Neural cell (in vitro differentiated cells): Measurements from ENCODE around the gene CXCL16. TPM values are rescaled to one million over a fixed set of nuclear protein-coding genes. Genes with fewer than 3 reads are reported as not detected.
"Not testable (repeated sequence)": the region's sequence is repeated elsewhere in the genome, so short reads cannot be mapped to it uniquely, and the experiment has no call there.

Experiments used
- H2AFZ ChIP-seq: fragments of 200-600, 300-800 bp; sonication (generic), shearing (Covaris generic); 2 replicates; pipeline ENCODE4 v1.6.0; 2014; ENCODE audit warnings: low read depth, mild to moderate bottlenecking, antibody characterized with exemption, low read length, moderate library complexity
- H3F3A ChIP-seq: fragments of 200-600 bp; shearing (Covaris generic); 2 replicates; pipeline ENCODE4 v1.6.1; 2016; ENCODE audit warnings: mild to moderate bottlenecking, moderate library complexity, mixed read lengths, antibody characterized with exemption, low read length; ENCODE audit not compliant: insufficient read depth, poor library complexity, severe bottlenecking
- H3K27ac ChIP-seq: fragments of 200-600, 300-800 bp; sonication (generic), shearing (Covaris generic); 2 replicates; pipeline ENCODE4 v1.5.1; 2014; ENCODE audit warnings: mild to moderate bottlenecking, low read length, moderate library complexity
- H3K27me3 ChIP-seq: fragments of 300-800, 200-600 bp; sonication (generic), shearing (Covaris generic); 2 replicates; pipeline ENCODE4 v1.6.0; 2014; ENCODE audit warnings: mild to moderate bottlenecking, low read depth, low read length, moderate library complexity; ENCODE audit not compliant: insufficient read depth
- H3K36me3 ChIP-seq: fragments of 300-800, 200-600 bp; sonication (generic), shearing (Covaris generic); 2 replicates; pipeline ENCODE4 v1.5.1; 2014; ENCODE audit warnings: mild to moderate bottlenecking, antibody characterized with exemption, low read length, moderate library complexity; ENCODE audit not compliant: insufficient read depth
- H3K4me2 ChIP-seq: fragments of 300-800, 200-600 bp; sonication (generic), shearing (Covaris generic); 2 replicates; pipeline ENCODE4 v1.6.0; 2014; ENCODE audit warnings: mild to moderate bottlenecking, low read length
- H3K4me3 ChIP-seq: fragments of 300-800, 200-600 bp; sonication (generic), shearing (Covaris generic); 2 replicates; pipeline ENCODE4 v1.5.1; 2014; ENCODE audit warnings: mild to moderate bottlenecking, low read length, moderate library complexity
- H3K79me2 ChIP-seq: fragments of 200-600 bp; shearing (Covaris generic); replicated peaks from 2 replicates; pipeline ENCODE4 v1.6.0; 2014; ENCODE audit warnings: mild to moderate bottlenecking, low read length, moderate library complexity; ENCODE audit not compliant: insufficient read depth
- H3K9ac ChIP-seq: fragments of 300-800, 200-600 bp; sonication (generic), shearing (Covaris generic); 2 replicates; pipeline ENCODE4 v1.6.1; 2016; ENCODE audit warnings: mild to moderate bottlenecking, low read length, mixed read lengths
- H3K9me2 ChIP-seq: fragments of 200-600 bp; shearing (Covaris generic); 2 replicates; pipeline ENCODE4 v1.6.1; 2016; ENCODE audit warnings: mild to moderate bottlenecking, low read length, mixed read lengths; ENCODE audit not compliant: insufficient read depth
- H3K9me3 ChIP-seq: fragments of 200-600, 300-800 bp; sonication (generic), shearing (Covaris generic); 2 replicates; pipeline ENCODE4 v1.6.1; 2016; ENCODE audit warnings: mild to moderate bottlenecking, mixed run types, low read length, moderate library complexity, mixed read lengths
- H4K20me1 ChIP-seq: fragments of 200-600 bp; shearing (Covaris generic); 2 replicates; pipeline ENCODE4 v1.6.1; 2016; ENCODE audit warnings: mild to moderate bottlenecking, mixed run types; ENCODE audit not compliant: insufficient read depth
- EP300 ChIP-seq: fragments of 450-650 bp; conservative IDR thresholded peaks from 2 replicates; pipeline ENCODE4 v1.6.1; 2014; ENCODE audit warnings: antibody characterized with exemption, mild to moderate bottlenecking, moderate library complexity; ENCODE audit not compliant: poor library complexity, severe bottlenecking
- EZH2 ChIP-seq: fragments of 200-600, 300-800 bp; shearing (Covaris generic), sonication (generic); IDR thresholded peaks from 2 replicates; pipeline ENCODE4 v1.6.1; 2014; ENCODE audit warnings: antibody characterized with exemption, low read length, borderline replicate concordance, mild to moderate bottlenecking; ENCODE audit not compliant: insufficient read depth, poor library complexity, severe bottlenecking
- MXI1 ChIP-seq: fragments of 450-650 bp; conservative IDR thresholded peaks from 2 replicates; pipeline ENCODE4 v1.6.1; 2014; ENCODE audit warnings: antibody characterized with exemption, mild to moderate bottlenecking; ENCODE audit not compliant: poor library complexity, severe bottlenecking
- POLR2AphosphoS5 ChIP-seq: IDR thresholded peaks from 2 replicates; pipeline ENCODE4 v1.6.1; 2012
- RAD21 ChIP-seq: fragments of 450-650 bp; conservative IDR thresholded peaks from 2 replicates; pipeline ENCODE4 v1.6.1; 2014; ENCODE audit warnings: antibody characterized with exemption, mild to moderate bottlenecking, moderate library complexity
- SMC3 ChIP-seq: fragments of 450-650 bp; conservative IDR thresholded peaks from 2 replicates; pipeline ENCODE4 v1.6.1; 2014; ENCODE audit warnings: antibody characterized with exemption, mild to moderate bottlenecking, moderate library complexity; ENCODE audit not compliant: poor library complexity
- TAF1 ChIP-seq: IDR thresholded peaks from 2 replicates; pipeline ENCODE4 v1.6.1; 2012; ENCODE audit warnings: low read depth
- polyA plus RNA-seq: library from polyadenylated mRNA; depleted of rRNA; stranded (reverse); fragments of >200 nt; gene quantifications from 2 replicates; pipeline ENCODE4 v1.2.3, GENCODE V29; 2014
- TF ChIP-seq, protein P1 (sequence below): fragments of 450-650 bp; IDR thresholded peaks from 2 replicates; pipeline ENCODE4 v1.5.1; 2014; ENCODE audit warnings: antibody characterized with exemption, mild to moderate bottlenecking, moderate library complexity; ENCODE audit not compliant: poor library complexity, severe bottlenecking
- TF ChIP-seq, protein P2 (sequence below): IDR thresholded peaks from 2 replicates; pipeline ENCODE4 v1.6.1; 2012; ENCODE audit warnings: borderline replicate concordance

The CXCL16 gene
- polyA plus RNA-seq, 1 donor from 2014 or later = not detected

DNA sequence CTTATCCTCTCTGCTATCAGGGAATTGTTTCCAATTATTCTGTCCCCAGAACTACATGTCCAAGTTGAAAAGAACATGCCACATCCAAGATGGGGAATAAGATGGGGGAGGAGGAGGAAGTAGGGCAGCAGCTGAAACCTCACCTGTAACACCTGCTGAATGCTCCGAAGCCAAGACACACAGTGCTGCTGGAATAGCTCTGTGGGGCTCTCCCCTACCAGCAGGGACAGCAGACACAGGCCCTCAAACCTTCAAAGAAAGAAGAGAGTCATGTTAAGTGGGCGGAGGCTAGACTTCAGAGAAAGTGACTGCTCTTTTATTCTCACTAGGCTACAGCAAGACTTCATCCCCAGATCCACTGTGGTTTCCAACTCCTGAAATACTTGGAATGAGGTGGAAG, 49.0 kb downstream of the CXCL16 start:
- Histone ChIP-seq H3K27me3 (no peaks in the 10 kb centered on the region), H3K27ac (no peak overlapping the region), H4K20me1 (no peaks in the 10 kb centered on the region), H3F3A (no peaks in the 10 kb centered on the region), H3K9me3 (no peaks in the 10 kb centered on the region), H3K4me2 (no peak overlapping the region), H2AFZ (no peak overlapping the region), H3K4me3 (no peak overlapping the region), H3K9ac (no peak overlapping the region), H3K9me2 (no peaks in the 10 kb centered on the region), H3K36me3 (no peaks in the 10 kb centered on the region), H3K79me2 (peaks cover 13% of the 10 kb centered on the region)
- TF ChIP-seq, protein P1, sequence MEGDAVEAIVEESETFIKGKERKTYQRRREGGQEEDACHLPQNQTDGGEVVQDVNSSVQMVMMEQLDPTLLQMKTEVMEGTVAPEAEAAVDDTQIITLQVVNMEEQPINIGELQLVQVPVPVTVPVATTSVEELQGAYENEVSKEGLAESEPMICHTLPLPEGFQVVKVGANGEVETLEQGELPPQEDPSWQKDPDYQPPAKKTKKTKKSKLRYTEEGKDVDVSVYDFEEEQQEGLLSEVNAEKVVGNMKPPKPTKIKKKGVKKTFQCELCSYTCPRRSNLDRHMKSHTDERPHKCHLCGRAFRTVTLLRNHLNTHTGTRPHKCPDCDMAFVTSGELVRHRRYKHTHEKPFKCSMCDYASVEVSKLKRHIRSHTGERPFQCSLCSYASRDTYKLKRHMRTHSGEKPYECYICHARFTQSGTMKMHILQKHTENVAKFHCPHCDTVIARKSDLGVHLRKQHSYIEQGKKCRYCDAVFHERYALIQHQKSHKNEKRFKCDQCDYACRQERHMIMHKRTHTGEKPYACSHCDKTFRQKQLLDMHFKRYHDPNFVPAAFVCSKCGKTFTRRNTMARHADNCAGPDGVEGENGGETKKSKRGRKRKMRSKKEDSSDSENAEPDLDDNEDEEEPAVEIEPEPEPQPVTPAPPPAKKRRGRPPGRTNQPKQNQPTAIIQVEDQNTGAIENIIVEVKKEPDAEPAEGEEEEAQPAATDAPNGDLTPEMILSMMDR = no peak
- no peak for TF ChIP-seq SMC3
- TF ChIP-seq RAD21 = no peak
- TF ChIP-seq TAF1 = no peak
- no peak for TF ChIP-seq MXI1
- no peak for TF ChIP-seq EZH2
- no peak for TF ChIP-seq POLR2AphosphoS5
- TF ChIP-seq EP300 = no peak
- TF ChIP-seq, protein P2, sequence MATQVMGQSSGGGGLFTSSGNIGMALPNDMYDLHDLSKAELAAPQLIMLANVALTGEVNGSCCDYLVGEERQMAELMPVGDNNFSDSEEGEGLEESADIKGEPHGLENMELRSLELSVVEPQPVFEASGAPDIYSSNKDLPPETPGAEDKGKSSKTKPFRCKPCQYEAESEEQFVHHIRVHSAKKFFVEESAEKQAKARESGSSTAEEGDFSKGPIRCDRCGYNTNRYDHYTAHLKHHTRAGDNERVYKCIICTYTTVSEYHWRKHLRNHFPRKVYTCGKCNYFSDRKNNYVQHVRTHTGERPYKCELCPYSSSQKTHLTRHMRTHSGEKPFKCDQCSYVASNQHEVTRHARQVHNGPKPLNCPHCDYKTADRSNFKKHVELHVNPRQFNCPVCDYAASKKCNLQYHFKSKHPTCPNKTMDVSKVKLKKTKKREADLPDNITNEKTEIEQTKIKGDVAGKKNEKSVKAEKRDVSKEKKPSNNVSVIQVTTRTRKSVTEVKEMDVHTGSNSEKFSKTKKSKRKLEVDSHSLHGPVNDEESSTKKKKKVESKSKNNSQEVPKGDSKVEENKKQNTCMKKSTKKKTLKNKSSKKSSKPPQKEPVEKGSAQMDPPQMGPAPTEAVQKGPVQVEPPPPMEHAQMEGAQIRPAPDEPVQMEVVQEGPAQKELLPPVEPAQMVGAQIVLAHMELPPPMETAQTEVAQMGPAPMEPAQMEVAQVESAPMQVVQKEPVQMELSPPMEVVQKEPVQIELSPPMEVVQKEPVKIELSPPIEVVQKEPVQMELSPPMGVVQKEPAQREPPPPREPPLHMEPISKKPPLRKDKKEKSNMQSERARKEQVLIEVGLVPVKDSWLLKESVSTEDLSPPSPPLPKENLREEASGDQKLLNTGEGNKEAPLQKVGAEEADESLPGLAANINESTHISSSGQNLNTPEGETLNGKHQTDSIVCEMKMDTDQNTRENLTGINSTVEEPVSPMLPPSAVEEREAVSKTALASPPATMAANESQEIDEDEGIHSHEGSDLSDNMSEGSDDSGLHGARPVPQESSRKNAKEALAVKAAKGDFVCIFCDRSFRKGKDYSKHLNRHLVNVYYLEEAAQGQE = no peak

DNA sequence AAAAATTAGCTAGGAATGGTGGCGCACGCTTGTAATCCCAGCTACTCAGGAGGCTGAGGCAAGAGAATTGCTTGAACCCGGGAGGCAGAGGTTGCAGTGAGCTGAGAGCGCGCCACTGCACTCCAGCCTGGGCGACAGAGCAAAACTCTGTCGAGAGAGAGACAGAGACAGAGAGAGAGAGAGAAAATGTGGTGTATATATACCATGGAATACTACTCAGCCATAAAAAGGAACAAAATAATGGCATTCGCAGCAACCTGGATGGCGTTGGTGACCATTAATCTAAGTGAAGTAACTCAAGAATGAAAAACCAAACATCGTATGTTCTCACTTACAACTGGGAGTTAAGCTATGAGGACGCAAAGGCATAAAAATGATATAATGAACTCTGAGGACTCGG, 49.9 kb downstream of the CXCL16 start:
- not testable (repeated sequence) for H3K9ac ChIP-seq, H3K27ac ChIP-seq, H3K9me3 ChIP-seq, H4K20me1 ChIP-seq, H3K27me3 ChIP-seq, H2AFZ ChIP-seq, H3K9me2 ChIP-seq, H3K4me2 ChIP-seq, H3F3A ChIP-seq, H3K4me3 ChIP-seq, H3K36me3 ChIP-seq
- H3K79me2 ChIP-seq = peaks cover 13% of the 10 kb centered on the region

DNA sequence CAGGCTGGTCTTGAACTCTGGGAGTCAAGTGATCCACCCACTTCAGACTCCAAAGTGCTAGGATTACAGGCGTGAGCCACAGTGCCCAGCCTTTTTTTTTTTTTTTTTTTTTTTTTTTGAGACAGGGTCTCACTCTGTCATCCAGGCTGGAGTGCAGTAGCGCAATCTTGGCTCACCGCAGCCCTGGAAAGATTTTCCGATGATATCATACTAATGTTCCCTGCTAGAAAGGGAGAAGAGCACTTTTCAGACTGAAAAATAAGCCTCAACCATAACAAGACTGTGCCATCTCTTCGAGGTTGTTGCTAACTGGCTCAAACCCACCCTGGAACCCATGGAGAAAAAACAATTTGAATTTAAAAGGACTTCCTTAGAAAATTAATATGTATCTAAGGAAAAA, 56.0 kb downstream of the CXCL16 start:
- not testable (repeated sequence) for H3K79me2 ChIP-seq, H3F3A ChIP-seq, H3K9ac ChIP-seq, H3K27me3 ChIP-seq, H2AFZ ChIP-seq, H3K27ac ChIP-seq, H3K9me2 ChIP-seq, H4K20me1 ChIP-seq, H3K4me2 ChIP-seq, H3K36me3 ChIP-seq, H3K9me3 ChIP-seq, H3K4me3 ChIP-seq

Other genes with a start within 250 kb of the CXCL16 start
- 39.7 and 57.5 TPM in 2 replicates for gene SPNS2, start 241.0 kb downstream of the CXCL16 start, polyA plus RNA-seq
- 15.6 and 21.0 TPM in 2 replicates for gene MYBBP1A, start 184.5 kb downstream of the CXCL16 start, polyA plus RNA-seq
- not detected in 2 replicates for gene GGT6, start 179.4 kb downstream of the CXCL16 start, polyA plus RNA-seq
- 0.54 and 0.81 TPM in 2 replicates for gene SMTNL2, start 155.4 kb downstream of the CXCL16 start, polyA plus RNA-seq
- gene ALOX15, start 98.2 kb downstream of the CXCL16 start, polyA plus RNA-seq = 0.12 and 0.16 TPM in 2 replicates
- 15.9 and 24.7 TPM in 2 replicates for gene PELP1, start 35.8 kb downstream of the CXCL16 start, polyA plus RNA-seq
- 28.3 and 34.1 TPM in 2 replicates for gene ARRB2, start 29.3 kb downstream of the CXCL16 start, polyA plus RNA-seq
- 17.2 and 20.5 TPM in 2 replicates for gene MED11, start 8.5 kb downstream of the CXCL16 start, polyA plus RNA-seq
- gene ZMYND15, start 95 bp downstream of the CXCL16 start, polyA plus RNA-seq = not detected in 2 replicates
- not detected in 2 replicates for gene TM4SF5, start 32.0 kb upstream of the CXCL16 start, polyA plus RNA-seq
- 1.6 TPM in 1 of 2 replicates, not detected in the other for gene VMO1, start 46.4 kb upstream of the CXCL16 start, polyA plus RNA-seq
- gene GLTPD2, start 49.0 kb upstream of the CXCL16 start, polyA plus RNA-seq = 2.6 TPM in 1 of 2 replicates, not detected in the other
- 175 and 194 TPM in 2 replicates for gene PSMB6, start 56.2 kb upstream of the CXCL16 start, polyA plus RNA-seq
- 2.0 and 3.9 TPM in 2 replicates for gene PLD2, start 67.2 kb upstream of the CXCL16 start, polyA plus RNA-seq
- gene MINK1, start 93.4 kb upstream of the CXCL16 start, polyA plus RNA-seq = 38.1 and 51.4 TPM in 2 replicates
- 0.45 and 2.1 TPM in 2 replicates for gene C17orf107, start 159.6 kb upstream of the CXCL16 start, polyA plus RNA-seq
- gene CHRNE, start 163.2 kb upstream of the CXCL16 start, polyA plus RNA-seq = 0.25 TPM in 1 of 2 replicates, not detected in the other
- not detected in 2 replicates for gene GP1BA, start 192.3 kb upstream of the CXCL16 start, polyA plus RNA-seq
- 140 and 172 TPM in 2 replicates for gene SLC25A11, start 200.1 kb upstream of the CXCL16 start, polyA plus RNA-seq
- gene RNF167, start 200.3 kb upstream of the CXCL16 start, polyA plus RNA-seq = 52.5 and 64.1 TPM in 2 replicates
- 145 and 230 TPM in 2 replicates for gene PFN1, start 208.6 kb upstream of the CXCL16 start, polyA plus RNA-seq
- 0.54 and 2.3 TPM in 2 replicates for gene ENO3, start 211.2 kb upstream of the CXCL16 start, polyA plus RNA-seq
- gene SPAG7, start 227.9 kb upstream of the CXCL16 start, polyA plus RNA-seq = 66.4 and 67.7 TPM in 2 replicates
- gene CAMTA2, start 247.7 kb upstream of the CXCL16 start, polyA plus RNA-seq = 3.7 and 7.3 TPM in 2 replicates